Smooth muscle cell (in vitro differentiated cells): ENCODE results near the gene MAP1A. TPM values are rescaled to one million over a fixed set of nuclear protein-coding genes. Genes with fewer than 3 reads are reported as not detected.
"Not testable (repeated sequence)": the region's sequence is repeated elsewhere in the genome, so short reads cannot be mapped to it uniquely, and the experiment has no call there.

Experiments
- DNase-seq: peaks from one replicate; lab custom pipeline; 2025; ENCODE audit not compliant: unreplicated experiment; lab: John Stamatoyannopoulos, UW
- H2AFZ ChIP-seq: fragments of 200-600 bp; sonication (generic); 2 replicates; pipeline ENCODE4 v1.6.0; 2016; ENCODE audit warnings: antibody characterized with exemption, low read depth, mild to moderate bottlenecking
- H3F3A ChIP-seq: fragments of 200-600 bp; sonication (generic); 2 replicates; pipeline ENCODE4 v1.6.0; 2017; ENCODE audit warnings: antibody characterized with exemption, low read depth
- H3K27ac ChIP-seq: fragments of 200-600 bp; sonication (generic); 2 replicates; pipeline ENCODE4 v1.5.1; 2016; ENCODE audit warnings: low read depth, mild to moderate bottlenecking
- H3K27me3 ChIP-seq: fragments of 200-600 bp; sonication (generic); 2 replicates; pipeline ENCODE4 v1.6.1; 2016; ENCODE audit warnings: low read depth, mild to moderate bottlenecking
- H3K36me3 ChIP-seq: fragments of 200-600 bp; sonication (generic); 2 replicates; pipeline ENCODE4 v1.5.1; 2016; ENCODE audit warnings: low read depth
- H3K4me1 ChIP-seq: fragments of 200-600 bp; sonication (generic); 2 replicates; pipeline ENCODE4 v1.5.1; 2016; ENCODE audit warnings: low read depth
- H3K4me2 ChIP-seq: fragments of 200-600 bp; sonication (generic); 2 replicates; pipeline ENCODE4 v1.6.0; 2016; ENCODE audit warnings: mild to moderate bottlenecking
- H3K4me3 ChIP-seq: fragments of 200-600 bp; sonication (generic); 2 replicates; pipeline ENCODE4 v1.5.1; 2016; ENCODE audit warnings: mild to moderate bottlenecking
- H3K79me2 ChIP-seq: fragments of 200-600 bp; sonication (generic); 2 replicates; pipeline ENCODE4 v1.6.0; 2016; ENCODE audit warnings: low read depth, mild to moderate bottlenecking
- H3K9ac ChIP-seq: fragments of 200-600 bp; sonication (generic); 2 replicates; pipeline ENCODE4 v1.6.0; 2016; ENCODE audit warnings: low read depth
- H3K9me3 ChIP-seq: fragments of 200-600 bp; sonication (generic); replicated peaks from 2 replicates; pipeline ENCODE4 v1.5.1; 2016; ENCODE audit warnings: low read depth
- H4K20me1 ChIP-seq: fragments of 200-600 bp; sonication (generic); 2 replicates; pipeline ENCODE4 v1.6.0; 2016; ENCODE audit warnings: low read depth
- CTCF ChIP-seq: fragments of 200-600 bp; sonication (generic); IDR thresholded peaks from 2 replicates; pipeline ENCODE4 v1.5.1; 2017; ENCODE audit warnings: borderline replicate concordance, mild to moderate bottlenecking, antibody characterized with exemption; ENCODE audit not compliant: insufficient read depth, poor library complexity, severe bottlenecking
- WGBS: methylation state at CpG from one replicate; pipeline ENCODE4 v1.1.7; 2016; ENCODE audit warnings: low lambda C conversion rate; 5-methylcytosine and 5-hydroxymethylcytosine counted together
- polyA plus RNA-seq: library from polyadenylated mRNA; unstranded; fragments of >200 nt; fragmentation: Nextera tagmentation; extraction: Ambion mirVana; gene quantifications from 2 replicates; pipeline ENCODE4 v1.2.1, GENCODE V29; 2016
- total RNA-seq: library from RNA; depleted of rRNA; stranded (reverse); fragments of >200 nt; gene quantifications from 2 replicates; pipeline ENCODE4 v1.2.3, GENCODE V29; 2014

Gene MAP1A
- total and polyA plus RNA-seq, 2 experiments from 2014 or later, result 14.6 to 27.1 TPM

- Histone ChIP-seq H3K4me1 (peaks cover 8% of the 10 kb centered on the region), H3K36me3 (no peaks in the 10 kb centered on the region), H3F3A (no peaks in the 10 kb centered on the region), H3K4me2 (no peak overlapping the region), H3K27me3 (no peaks in the 10 kb centered on the region), H3K4me3 (no peak overlapping the region), H3K9ac (no peak overlapping the region), H3K27ac (no peak overlapping the region), H2AFZ (no peak overlapping the region), H3K9me3 (no peaks in the 10 kb centered on the region), H3K79me2 (no peaks in the 10 kb centered on the region), H4K20me1 (peaks cover 7% of the 10 kb centered on the region)
- WGBS, result 93% methylated on average over 12 of the region's 12 CpGs
- TF ChIP-seq CTCF, result no peak
- no peak for DNase-seq
Measured at GRCh38 chr15:43529587-43530345, 12.4 kb downstream of the MAP1A start.

- Histone ChIP-seq H3K36me3 (no peaks in the 10 kb centered on the region), H3K27ac (no peak overlapping the region), H3K9ac (no peak overlapping the region), H3F3A (no peaks in the 10 kb centered on the region), H3K79me2 (no peaks in the 10 kb centered on the region), H3K4me3 (no peak overlapping the region), H3K27me3 (no peaks in the 10 kb centered on the region), H3K9me3 (no peaks in the 10 kb centered on the region), H3K4me1 (peaks cover 8% of the 10 kb centered on the region), H2AFZ (no peak overlapping the region), H3K4me2 (no peak overlapping the region), H4K20me1 (peaks cover 7% of the 10 kb centered on the region)
- TF ChIP-seq CTCF, result no peak
- 51% methylated on average over 7 of the region's 7 CpGs for WGBS
- DNase-seq, result no peak
Measured at GRCh38 chr15:43531018-43531670, 13.7 kb downstream of the MAP1A start.

GRCh38 chr15:43532826-43533225 is 15.4 kb downstream of the MAP1A start:
- H3F3A ChIP-seq, H3K27me3 ChIP-seq, H3K4me3 ChIP-seq, H2AFZ ChIP-seq, H3K79me2 ChIP-seq, H3K4me1 ChIP-seq, H3K9me3 ChIP-seq, H3K27ac ChIP-seq, DNase-seq, H4K20me1 ChIP-seq, H3K9ac ChIP-seq, H3K4me2 ChIP-seq, H3K36me3 ChIP-seq: not testable (repeated sequence)
- 89% methylated on average over 5 of the region's 5 CpGs for WGBS

GRCh38 chr15:43534897-43535296 is 17.5 kb downstream of the MAP1A start:
- Histone ChIP-seq H3K4me1 (peaks cover 8% of the 10 kb centered on the region), H3K9ac (no peak overlapping the region), H4K20me1 (no peaks in the 10 kb centered on the region), H3K4me3 (no peak overlapping the region), H3K79me2 (no peaks in the 10 kb centered on the region), H3K36me3 (no peaks in the 10 kb centered on the region), H3K9me3 (no peaks in the 10 kb centered on the region), H3K27ac (no peak overlapping the region), H3K4me2 (no peak overlapping the region), H3F3A (no peaks in the 10 kb centered on the region), H3K27me3 (no peaks in the 10 kb centered on the region), H2AFZ (no peak overlapping the region)
- WGBS, result 92% methylated on average over 3 of the region's 3 CpGs
- DNase-seq, result no peak
- TF ChIP-seq CTCF, result no peak
